Panc1 (cell line): ENCODE data around the gene OTOG. TPM values are rescaled to one million over a fixed set of nuclear protein-coding genes. Genes with fewer than 3 reads are reported as not detected.
A peak's percentile ranks its signal among the peaks of the same experiment; 100 is the strongest.

Source experiments
- ATAC-seq: fragments of 200-7000 bp; cut with Tn5 transposase; 2 replicates; pipeline ENCODE4 v1.9.1; 2020; ENCODE audit warnings: mild to moderate bottlenecking, moderate library complexity
- BruUV-seq: library from RNA; stranded (reverse); fragments of 400-500 nt; replicated peaks from 2 replicates; lab custom pipeline; 2021; lab: Mats Ljungman, UMichigan
- CTCF ChIA-PET: fragments of 300-600 bp; sonication (Branson Sonifier 250); formaldehyde crosslinking; loops from one replicate; lab custom pipeline; 2022; ENCODE audit warnings: antibody characterized with exemption; lab: Charles Lee
- POLR2A ChIA-PET: fragments of 300-600 bp; sonication (Branson Sonifier 250); formaldehyde crosslinking; loops from one replicate; lab custom pipeline; 2022; ENCODE audit warnings: antibody characterized with exemption; lab: Charles Lee
- DNase-seq: peaks from one replicate; pipeline ENCODE4 v3.0.0-alpha.2; 2010; ENCODE audit warnings: low read depth, low spot score
- H3K27ac ChIP-seq: 2 replicates; pipeline ENCODE4 v1.5.1; 2011; ENCODE audit warnings: mild to moderate bottlenecking, low read length, inconsistent platforms
- H3K27me3 ChIP-seq: fragments of 200-500 bp; sonication (Bioruptor generic); 2 replicates; pipeline ENCODE4 v1.6.0; 2014; ENCODE audit warnings: low read length, inconsistent platforms; ENCODE audit not compliant: control insufficient read depth, insufficient read depth
- H3K36me3 ChIP-seq: fragments of 200-500 bp; sonication (Bioruptor generic); 2 replicates; pipeline ENCODE4 v1.5.1; 2014; ENCODE audit warnings: inconsistent platforms, mild to moderate bottlenecking, low read length, moderate library complexity; ENCODE audit not compliant: control insufficient read depth, insufficient read depth
- H3K4me1 ChIP-seq: 2 replicates; pipeline ENCODE4 v1.5.1; 2011; ENCODE audit warnings: inconsistent platforms, mild to moderate bottlenecking, low read length, moderate library complexity; ENCODE audit not compliant: control insufficient read depth, insufficient read depth
- H3K4me3 ChIP-seq, 2 experiments: 2 replicates each; pipeline ENCODE4 v1.5.1; 2011 to 2012; ENCODE audit warnings: low read depth in 2 of 2, low read length in 2 of 2, mild to moderate bottlenecking in 2 of 2, inconsistent platforms in 1 of 2, moderate library complexity in 1 of 2
- H3K9me3 ChIP-seq: fragments of 200-500 bp; sonication (Bioruptor generic); 2 replicates; pipeline ENCODE4 v1.5.1; 2014; ENCODE audit warnings: low read depth, mild to moderate bottlenecking, inconsistent platforms, low read length, moderate library complexity; ENCODE audit not compliant: control insufficient read depth, insufficient read depth
- POLR2AphosphoS5 ChIP-seq: IDR thresholded peaks from 2 replicates; pipeline ENCODE4 v1.6.1; 2012; ENCODE audit warnings: mild to moderate bottlenecking, low read depth, low read length, moderate library complexity
- SIN3A ChIP-seq: IDR thresholded peaks from 2 replicates; pipeline ENCODE4 v1.6.1; 2012; ENCODE audit warnings: low read depth, mild to moderate bottlenecking, low read length, moderate library complexity, borderline replicate concordance; ENCODE audit not compliant: insufficient read depth
- TCF7L2 ChIP-seq: IDR thresholded peaks from 2 replicates; pipeline ENCODE4 v1.6.1; 2011; ENCODE audit warnings: mild to moderate bottlenecking, low read depth, low read length, inconsistent platforms
- in situ Hi-C: cut with HindIII; loops from 2 replicates; pipeline ENCODE4 v1.10.0; 2016; ENCODE audit warnings: low sequenced_read_pairs, low pct_unique_long_range_greater_than_20kb
- intact Hi-C: fragments of 100-400 bp; cut with micrococcal nuclease; formaldehyde crosslinking; loops from one replicate; pipeline ENCODE4 v1.10.0; 2022; ENCODE audit not compliant: unreplicated experiment
- total RNA-seq: library from RNA; stranded (reverse); gene quantifications from one replicate; pipeline ENCODE4 v1.2.1, GENCODE V29; 2021; ENCODE audit not compliant: unreplicated experiment
- TF ChIP-seq, protein P1 (sequence below): fragments of 450-650 bp; IDR thresholded peaks from 2 replicates; pipeline ENCODE4 v1.5.1; 2017; ENCODE audit warnings: mild to moderate bottlenecking
- TF ChIP-seq, protein P2 (sequence below), 2 experiments: IDR thresholded peaks; 2 replicates each; pipeline ENCODE4 v1.6.1; 2011 to 2012; ENCODE audit warnings: low read depth in 2 of 2, control low read depth in 1 of 2, low read length in 1 of 2, mild to moderate bottlenecking in 1 of 2, moderate library complexity in 1 of 2; ENCODE audit not compliant: insufficient read depth in 1 of 2

OTOG gene
- total RNA-seq, 1 experiment from 2014 or later, result not detected

DNA sequence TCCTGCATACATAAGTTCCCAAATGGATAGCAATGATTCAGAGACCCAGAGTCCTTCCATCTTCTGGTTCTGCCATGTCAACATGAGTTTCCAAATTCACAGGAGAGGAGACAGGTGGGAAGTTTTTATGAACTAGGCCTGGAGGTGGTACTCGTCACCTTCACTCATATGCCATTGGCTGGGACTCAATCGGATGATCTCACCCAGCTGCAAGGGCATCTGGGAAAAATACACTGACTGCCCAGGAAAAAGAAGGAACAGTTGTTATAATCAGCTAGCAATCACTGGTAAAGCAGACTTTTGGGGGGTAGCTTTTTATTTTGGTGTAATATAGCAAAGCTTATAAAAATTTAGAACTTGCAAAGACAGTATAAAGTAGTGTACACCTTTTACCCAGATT, 83.9 kb downstream of the OTOG start:
- H3K36me3 ChIP-seq, result no peaks in the 10 kb centered on the region
- no TSS peak for BruUV-seq
- no peak overlapping the region for H3K4me3 ChIP-seq
- in situ Hi-C loops, result no loop called here
- POLR2A ChIA-PET, result interaction anchor here (0.5 to 0.7 kb wide), 2 partner anchors 306 to 413 kb away, joined by 3 to 6 read pairs; no protein-coding TSS in a partner anchor
- H3K27me3 ChIP-seq, result peaks cover 5% of the 10 kb centered on the region
- CTCF ChIA-PET, result interaction anchor here (0.9 kb wide), 1 partner anchor 32 kb away, joined by 3 read pairs; no protein-coding TSS in a partner anchor
- no peaks in the 10 kb centered on the region for H3K4me1 ChIP-seq
- no peaks in the 10 kb centered on the region for H3K9me3 ChIP-seq
- ATAC-seq (no peak), DNase-seq (no peak)
- TF ChIP-seq POLR2AphosphoS5 (no peak), SIN3A (no peak)
- TF ChIP-seq, protein P1, sequence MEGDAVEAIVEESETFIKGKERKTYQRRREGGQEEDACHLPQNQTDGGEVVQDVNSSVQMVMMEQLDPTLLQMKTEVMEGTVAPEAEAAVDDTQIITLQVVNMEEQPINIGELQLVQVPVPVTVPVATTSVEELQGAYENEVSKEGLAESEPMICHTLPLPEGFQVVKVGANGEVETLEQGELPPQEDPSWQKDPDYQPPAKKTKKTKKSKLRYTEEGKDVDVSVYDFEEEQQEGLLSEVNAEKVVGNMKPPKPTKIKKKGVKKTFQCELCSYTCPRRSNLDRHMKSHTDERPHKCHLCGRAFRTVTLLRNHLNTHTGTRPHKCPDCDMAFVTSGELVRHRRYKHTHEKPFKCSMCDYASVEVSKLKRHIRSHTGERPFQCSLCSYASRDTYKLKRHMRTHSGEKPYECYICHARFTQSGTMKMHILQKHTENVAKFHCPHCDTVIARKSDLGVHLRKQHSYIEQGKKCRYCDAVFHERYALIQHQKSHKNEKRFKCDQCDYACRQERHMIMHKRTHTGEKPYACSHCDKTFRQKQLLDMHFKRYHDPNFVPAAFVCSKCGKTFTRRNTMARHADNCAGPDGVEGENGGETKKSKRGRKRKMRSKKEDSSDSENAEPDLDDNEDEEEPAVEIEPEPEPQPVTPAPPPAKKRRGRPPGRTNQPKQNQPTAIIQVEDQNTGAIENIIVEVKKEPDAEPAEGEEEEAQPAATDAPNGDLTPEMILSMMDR, result no peak
- intact Hi-C loops, result no loop called here
- no peak overlapping the region for H3K27ac ChIP-seq

DNA sequence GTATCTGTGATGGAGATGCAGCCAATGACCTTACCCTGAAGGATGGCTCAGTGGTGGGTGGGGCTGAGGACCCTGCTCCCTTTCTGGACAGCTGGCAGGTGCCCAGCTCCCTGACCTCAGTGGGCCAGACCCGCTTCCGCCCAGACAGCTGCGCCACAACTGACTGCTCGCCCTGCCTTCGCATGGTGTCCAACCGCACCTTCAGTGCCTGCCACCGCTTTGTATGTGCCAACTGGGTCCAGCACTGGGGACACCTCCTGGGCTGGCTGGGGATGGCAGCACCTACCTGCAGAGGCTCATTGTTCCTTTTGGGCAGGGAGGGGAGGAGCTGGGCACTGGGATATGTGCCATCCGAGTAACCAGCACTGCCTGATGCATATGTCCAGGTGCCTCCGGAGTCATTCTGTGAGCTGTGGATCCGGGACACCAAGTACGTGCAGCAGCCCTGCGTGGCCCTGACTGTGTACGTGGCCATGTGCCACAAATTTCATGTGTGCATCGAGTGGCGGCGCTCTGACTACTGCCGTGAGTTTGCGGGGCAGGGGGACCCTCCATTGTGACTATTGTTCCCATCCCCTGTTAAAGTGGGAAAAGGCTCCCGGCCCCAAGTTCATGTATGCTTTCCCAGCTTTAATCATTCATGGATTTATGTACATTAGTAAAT, 84.8 kb downstream of the OTOG start:
- TF ChIP-seq, protein P2, sequence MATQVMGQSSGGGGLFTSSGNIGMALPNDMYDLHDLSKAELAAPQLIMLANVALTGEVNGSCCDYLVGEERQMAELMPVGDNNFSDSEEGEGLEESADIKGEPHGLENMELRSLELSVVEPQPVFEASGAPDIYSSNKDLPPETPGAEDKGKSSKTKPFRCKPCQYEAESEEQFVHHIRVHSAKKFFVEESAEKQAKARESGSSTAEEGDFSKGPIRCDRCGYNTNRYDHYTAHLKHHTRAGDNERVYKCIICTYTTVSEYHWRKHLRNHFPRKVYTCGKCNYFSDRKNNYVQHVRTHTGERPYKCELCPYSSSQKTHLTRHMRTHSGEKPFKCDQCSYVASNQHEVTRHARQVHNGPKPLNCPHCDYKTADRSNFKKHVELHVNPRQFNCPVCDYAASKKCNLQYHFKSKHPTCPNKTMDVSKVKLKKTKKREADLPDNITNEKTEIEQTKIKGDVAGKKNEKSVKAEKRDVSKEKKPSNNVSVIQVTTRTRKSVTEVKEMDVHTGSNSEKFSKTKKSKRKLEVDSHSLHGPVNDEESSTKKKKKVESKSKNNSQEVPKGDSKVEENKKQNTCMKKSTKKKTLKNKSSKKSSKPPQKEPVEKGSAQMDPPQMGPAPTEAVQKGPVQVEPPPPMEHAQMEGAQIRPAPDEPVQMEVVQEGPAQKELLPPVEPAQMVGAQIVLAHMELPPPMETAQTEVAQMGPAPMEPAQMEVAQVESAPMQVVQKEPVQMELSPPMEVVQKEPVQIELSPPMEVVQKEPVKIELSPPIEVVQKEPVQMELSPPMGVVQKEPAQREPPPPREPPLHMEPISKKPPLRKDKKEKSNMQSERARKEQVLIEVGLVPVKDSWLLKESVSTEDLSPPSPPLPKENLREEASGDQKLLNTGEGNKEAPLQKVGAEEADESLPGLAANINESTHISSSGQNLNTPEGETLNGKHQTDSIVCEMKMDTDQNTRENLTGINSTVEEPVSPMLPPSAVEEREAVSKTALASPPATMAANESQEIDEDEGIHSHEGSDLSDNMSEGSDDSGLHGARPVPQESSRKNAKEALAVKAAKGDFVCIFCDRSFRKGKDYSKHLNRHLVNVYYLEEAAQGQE (IDR thresholded peaks at IDR 0.05; ENCODE audit: insufficient read depth in 1 of 2, low read depth in 2 of 2, low read length in 1 of 2), result no peak
- TF ChIP-seq SIN3A (no peak), POLR2AphosphoS5 (no peak), TCF7L2 (no peak)
- TF ChIP-seq, protein P1, result no peak
- intact Hi-C loops, result no loop called here
- no TSS peak for BruUV-seq
- Histone ChIP-seq H3K27ac (no peak overlapping the region), H3K9me3 (no peaks in the 10 kb centered on the region), H3K4me3 (no peak overlapping the region), H3K36me3 (no peaks in the 10 kb centered on the region; the same call in 1 of the 2 replicates), H3K4me1 (no peaks in the 10 kb centered on the region), H3K27me3 (peaks cover 5% of the 10 kb centered on the region)
- ChIA-PET CTCF (no interaction called here), POLR2A (interaction anchor here (0.7 kb wide), 1 partner anchor 305 kb away, joined by 6 read pairs; no protein-coding TSS in a partner anchor)
- DNase-seq, result no peak
- ATAC-seq, result 0 out of 2 replicates have a peak, but pooled peaks have one; percentile 42
- in situ Hi-C loops, result no loop called here
